CD4-positive, alpha-beta memory T cell (primary cell): ENCODE results near the gene PUDP. TPM values are rescaled to one million over a fixed set of nuclear protein-coding genes. Genes with fewer than 3 reads are reported as not detected.

Experiments
- CTCF ChIA-PET: fragments of 350-600 bp; sonication (Branson Sonifier 250); formaldehyde crosslinking; loops from one replicate; lab custom pipeline; 2021; ENCODE audit warnings: inconsistent platforms; ENCODE audit not compliant: partially characterized antibody; lab: Charles Lee
- POLR2A ChIA-PET: fragments of 350-600 bp; sonication (Branson Sonifier 250); formaldehyde crosslinking; loops from one replicate; lab custom pipeline; 2021; ENCODE audit not compliant: partially characterized antibody; lab: Charles Lee
- DNase-seq, 5 donors: peaks; one replicate each; pipeline versions ENCODE4 v3.0.0 to v3.0.0-alpha.2; 2020 to 2022; ENCODE audit warnings: mixed read lengths in 1 of 5
- H3K27ac ChIP-seq: one replicate; pipeline ENCODE4 v1.7.0; 2013; ENCODE audit warnings: low read depth, low read length
- H3K27me3 ChIP-seq: 2 replicates; pipeline ENCODE4 v1.7.0; 2013; ENCODE audit warnings: mild to moderate bottlenecking, low read length, moderate library complexity; ENCODE audit not compliant: insufficient read depth
- H3K36me3 ChIP-seq: 2 replicates; pipeline ENCODE4 v1.7.0; 2013; ENCODE audit warnings: mild to moderate bottlenecking, low read length, moderate library complexity; ENCODE audit not compliant: insufficient read depth
- H3K4me1 ChIP-seq: 2 replicates; pipeline ENCODE4 v1.7.0; 2013; ENCODE audit warnings: mild to moderate bottlenecking, low read length, moderate library complexity; ENCODE audit not compliant: insufficient read depth
- H3K4me3 ChIP-seq, 2 donors: one replicate each; pipeline ENCODE4 v1.7.0; 2013; ENCODE audit warnings: low read length in 2 of 2, mild to moderate bottlenecking in 1 of 2
- H3K9me3 ChIP-seq, 2 donors: one replicate each; pipeline ENCODE4 v1.7.0; 2013; ENCODE audit warnings: low read length in 2 of 2, control low read depth in 1 of 2; ENCODE audit not compliant: control insufficient read depth in 1 of 2
- H3K27ac Mint-ChIP-seq, 7 donors: one replicate each; pipeline ENCODE4 v1.8.0; 2020 to 2021; ENCODE audit warnings: mixed read lengths in 7 of 7, mild to moderate bottlenecking in 6 of 7, inconsistent platforms in 3 of 7, moderate library complexity in 3 of 7
- H3K27me3 Mint-ChIP-seq, 2 donors: one replicate each; pipeline ENCODE4 v1.8.0; 2020 to 2021; ENCODE audit warnings: mixed read lengths in 2 of 2
- H3K36me3 Mint-ChIP-seq, 2 donors: one replicate each; pipeline ENCODE4 v1.8.0; 2020 to 2021; ENCODE audit warnings: mixed read lengths in 2 of 2, inconsistent platforms in 1 of 2, mild to moderate bottlenecking in 1 of 2
- H3K4me1 Mint-ChIP-seq, 4 donors: one replicate each; pipeline ENCODE4 v1.8.0; 2020 to 2021; ENCODE audit warnings: mixed read lengths in 4 of 4, mild to moderate bottlenecking in 1 of 4
- H3K4me3 Mint-ChIP-seq, 8 donors: one replicate each; pipeline ENCODE4 v1.8.0; 2020 to 2021; ENCODE audit warnings: mixed read lengths in 8 of 8, mild to moderate bottlenecking in 7 of 8, moderate library complexity in 6 of 8, inconsistent platforms in 3 of 8
- H3K9me3 Mint-ChIP-seq, 8 donors: one replicate each; pipeline ENCODE4 v1.8.0; 2020 to 2021; ENCODE audit warnings: mixed read lengths in 8 of 8, mild to moderate bottlenecking in 5 of 8, inconsistent platforms in 3 of 8, moderate library complexity in 1 of 8
- intact Hi-C: fragments of 100-400 bp; cut with micrococcal nuclease; formaldehyde crosslinking; loops from one replicate; pipeline ENCODE4 v1.15.1; 2023
- polyA plus RNA-seq, 2 donors: library from polyadenylated mRNA; unstranded; fragments of 300-500 nt; fragmentation: Illumina TruSeq; gene quantifications; one replicate each; pipeline ENCODE4 v1.2.3, GENCODE V29; 2021
- total RNA-seq, 2 experiments: library from RNA; stranded (reverse); gene quantifications; one replicate each; pipeline ENCODE4 v1.2.3, GENCODE V29; 2021

PUDP gene
- total and polyA plus RNA-seq, 4 experiments from 2014 or later: 10.7 to 22.5 (median 16.4) TPM

- no peaks in the 10 kb centered on the region for H3K36me3 Mint-ChIP-seq
- H3K9me3 Mint-ChIP-seq: no peaks in the 10 kb centered on the region
- ChIA-PET POLR2A (interaction anchor here (1.3 kb wide), 1 partner anchor 8 kb away, joined by 4 read pairs; the partner anchor contains the start of gene STS), CTCF (no interaction called here)
- Histone ChIP-seq H3K27ac (no peak overlapping the region), H3K4me3 (no peak overlapping the region), H3K36me3 (no peaks in the 10 kb centered on the region), H3K27me3 (no peaks in the 10 kb centered on the region), H3K9me3 (no peaks in the 10 kb centered on the region), H3K4me1 (peaks cover 6% of the 10 kb centered on the region)
- no peaks in the 10 kb centered on the region for H3K27me3 Mint-ChIP-seq
- H3K4me1 Mint-ChIP-seq: peaks cover 20 to 58% (median 30%) of the 10 kb centered on the region in 4 donors
- H3K4me3 Mint-ChIP-seq: no peak overlapping the region
- DNase-seq: no peak
- H3K27ac Mint-ChIP-seq: no peak overlapping the region
- intact Hi-C loops: no loop called here
Measured at GRCh38 chrX:7139202-7140081, 8.5 kb downstream of the PUDP start.

GRCh38 chrX:7134981-7135380, 13.0 kb downstream of the PUDP start:
- peak overlapping the region in 1 of 7 donors; percentile 37 for H3K27ac Mint-ChIP-seq
- no peaks in the 10 kb centered on the region for H3K9me3 Mint-ChIP-seq
- H3K9me3 ChIP-seq: no peaks in the 10 kb centered on the region
- H3K36me3 Mint-ChIP-seq: peaks cover 1 to 11% of the 10 kb centered on the region in 2 donors
- H3K36me3 ChIP-seq: no peaks in the 10 kb centered on the region
- POLR2A ChIA-PET: interaction anchor here (0.9 kb wide), 1 partner anchor 11 kb away, joined by 4 read pairs; no protein-coding TSS in a partner anchor
- no peak overlapping the region for H3K4me3 Mint-ChIP-seq
- intact Hi-C loops: loop anchor here (5.0 kb wide), 1 partner anchor 792 kb away; the partner anchor contains the start of gene PNPLA4
- CTCF ChIA-PET: interaction anchor here (0.8 to 1.5 kb wide), 2 partner anchors 12 to 36 kb away, joined by 3 to 5 read pairs; partner anchors contain the start of gene STS
- no peak for DNase-seq
- no peaks in the 10 kb centered on the region for H3K27me3 ChIP-seq
- H3K27me3 Mint-ChIP-seq: no peaks in the 10 kb centered on the region
- peaks cover 12% of the 10 kb centered on the region for H3K4me1 ChIP-seq
- no peak overlapping the region for H3K4me3 ChIP-seq
- H3K27ac ChIP-seq: no peak overlapping the region
- peaks cover 28 to 67% (median 30%) of the 10 kb centered on the region in 4 donors for H3K4me1 Mint-ChIP-seq

- no peak overlapping the region for H3K27ac ChIP-seq
- H3K4me3 Mint-ChIP-seq: peak overlapping the region in 1 of 8 donors; percentile 2
- no peaks in the 10 kb centered on the region for H3K27me3 Mint-ChIP-seq
- ChIA-PET CTCF (interaction anchor here (1.1 kb wide), 1 partner anchor 14 kb away, joined by 3 read pairs; the partner anchor contains the start of gene STS), POLR2A (no interaction called here)
- no peak overlapping the region for H3K4me3 ChIP-seq
- H3K27ac Mint-ChIP-seq: peak overlapping the region in 4 of 7 donors; percentile 11 to 91 (median 62)
- DNase-seq: no peak
- H3K36me3 Mint-ChIP-seq: peaks cover 1 to 16% of the 10 kb centered on the region in 2 donors
- H3K4me1 Mint-ChIP-seq: peaks cover 22 to 59% (median 26%) of the 10 kb centered on the region in 4 donors
- no peaks in the 10 kb centered on the region for H3K9me3 Mint-ChIP-seq
- intact Hi-C loops: loop anchor here (5.0 kb wide), 1 partner anchor 794 kb away; the partner anchor contains the start of gene PNPLA4
- H3K36me3 ChIP-seq: no peaks in the 10 kb centered on the region
- H3K9me3 ChIP-seq: no peaks in the 10 kb centered on the region
- H3K4me1 ChIP-seq: peaks cover 12% of the 10 kb centered on the region
- H3K27me3 ChIP-seq: no peaks in the 10 kb centered on the region
Measured at GRCh38 chrX:7133050-7133440, 14.9 kb downstream of the PUDP start.

GRCh38 chrX:7132335-7133049, 15.5 kb downstream of the PUDP start:
- H3K4me3 Mint-ChIP-seq: peak overlapping the region in 1 of 8 donors; percentile 2
- H3K4me1 Mint-ChIP-seq: peaks cover 22 to 54% (median 26%) of the 10 kb centered on the region in 4 donors
- H3K27me3 ChIP-seq: no peaks in the 10 kb centered on the region
- no peak overlapping the region for H3K27ac ChIP-seq
- peaks cover 12% of the 10 kb centered on the region for H3K4me1 ChIP-seq
- ChIA-PET CTCF (interaction anchor here (1.1 to 2.0 kb wide), 2 partner anchors 15 to 39 kb away, joined by 3 to 10 read pairs; partner anchors contain the start of gene STS), POLR2A (no interaction called here)
- DNase-seq: peak in 3 of 5 donors; percentile 20 to 30 (median 28)
- H3K9me3 ChIP-seq: no peaks in the 10 kb centered on the region
- no peaks in the 10 kb centered on the region for H3K36me3 ChIP-seq
- no peaks in the 10 kb centered on the region for H3K9me3 Mint-ChIP-seq
- H3K27me3 Mint-ChIP-seq: no peaks in the 10 kb centered on the region
- H3K36me3 Mint-ChIP-seq: peaks cover 1 to 16% of the 10 kb centered on the region in 2 donors
- peak overlapping the region in 4 of 7 donors; percentile 11 to 91 (median 62) for H3K27ac Mint-ChIP-seq
- H3K4me3 ChIP-seq: no peak overlapping the region
- intact Hi-C loops: loop anchor here (1.0 to 5.0 kb wide), 2 partner anchors 39 to 795 kb away; partner anchors contain the start of gene PNPLA4

- intact Hi-C loops: loop anchor here (1.0 to 5.0 kb wide), 2 partner anchors 40 to 796 kb away; partner anchors contain the start of gene PNPLA4
- Histone ChIP-seq H3K4me1 (peaks cover 12% of the 10 kb centered on the region), H3K27ac (no peak overlapping the region), H3K4me3 (no peak overlapping the region), H3K36me3 (no peaks in the 10 kb centered on the region), H3K27me3 (no peaks in the 10 kb centered on the region), H3K9me3 (no peaks in the 10 kb centered on the region)
- Mint-ChIP-seq H3K36me3 (peaks cover 1 to 16% of the 10 kb centered on the region in 2 donors), H3K4me3 (no peak overlapping the region), H3K4me1 (peaks cover 22 to 53% (median 26%) of the 10 kb centered on the region in 4 donors), H3K9me3 (no peaks in the 10 kb centered on the region), H3K27ac (no peak overlapping the region), H3K27me3 (no peaks in the 10 kb centered on the region)
- no peak for DNase-seq
- CTCF ChIA-PET: interaction anchor here (2.0 kb wide), 1 partner anchor 40 kb away, joined by 10 read pairs; no protein-coding TSS in a partner anchor
- POLR2A ChIA-PET: no interaction called here
Measured at GRCh38 chrX:7131621-7132020, 16.3 kb downstream of the PUDP start.

- intact Hi-C loops: no loop called here
- H3K27me3 Mint-ChIP-seq: no peaks in the 10 kb centered on the region
- peaks cover 6 to 39% of the 10 kb centered on the region in 2 donors for H3K36me3 Mint-ChIP-seq
- POLR2A ChIA-PET: no interaction called here
- H3K4me3 Mint-ChIP-seq: no peak overlapping the region
- CTCF ChIA-PET: no interaction called here
- Histone ChIP-seq H3K4me1 (no peaks in the 10 kb centered on the region), H3K9me3 (no peaks in the 10 kb centered on the region), H3K4me3 (no peak overlapping the region), H3K36me3 (no peaks in the 10 kb centered on the region), H3K27ac (no peak overlapping the region), H3K27me3 (no peaks in the 10 kb centered on the region)
- no peak for DNase-seq
- peaks cover 0 to 36% (median 12%) of the 10 kb centered on the region in 4 donors for H3K4me1 Mint-ChIP-seq
- no peak overlapping the region for H3K27ac Mint-ChIP-seq
- peaks cover 0 to 4% (median under 1%) of the 10 kb centered on the region in 8 donors for H3K9me3 Mint-ChIP-seq
Measured at GRCh38 chrX:7127056-7127455, 20.9 kb downstream of the PUDP start.
